GM12878 (cell line): ENCODE measurements around the gene PMM2. TPM values are rescaled to one million over a fixed set of nuclear protein-coding genes. Genes with fewer than 3 reads are reported as not detected.

Experiments used
- ATAC-seq: fragments of 200-7000 bp; cut with Tn5 transposase; 3 replicates; pipeline ENCODE4 v1.9.1; 2020; ENCODE audit warnings: mild to moderate bottlenecking, moderate library complexity
- BruUV-seq: library from RNA; stranded (reverse); fragments of 400-500 nt; replicated peaks from 2 replicates; lab custom pipeline; 2021; lab: Mats Ljungman, UMichigan
- CTCF ChIA-PET: fragments of 300-600 bp; sonication (Branson Sonifier 250); formaldehyde crosslinking; extraction: SDS; loops from one replicate; lab custom pipeline; 2021; ENCODE audit warnings: inconsistent platforms; lab: Yijun Ruan, JAX
- POLR2A ChIA-PET: fragments of 350-600 bp; formaldehyde crosslinking; extraction: SDS; loops from one replicate; lab custom pipeline; 2021; ENCODE audit warnings: inconsistent platforms; lab: Charles Lee
- RAD21 ChIA-PET: fragments of 300-600 bp; sonication (Branson Sonifier 250); formaldehyde crosslinking; loops from one replicate; lab custom pipeline; 2023; ENCODE audit warnings: antibody characterized with exemption; ENCODE audit not compliant: unreplicated experiment; lab: Charles Lee
- SMC1A ChIA-PET: fragments of 300-600 bp; sonication (Branson Sonifier 250); formaldehyde crosslinking; loops from one replicate; lab custom pipeline; 2023; ENCODE audit not compliant: unreplicated experiment, uncharacterized antibody; lab: Charles Lee
- DNase-seq: peaks from one replicate; pipeline ENCODE4 v3.0.0-alpha.2; 2011; ENCODE audit warnings: low read depth, low spot score
- FAIRE-seq: peaks from 3 replicates; lab custom pipeline; 2011; peaks lifted over from hg19 to GRCh38; lab: Jason Lieb, UNC
- H2AFZ ChIP-seq: 2 replicates; pipeline ENCODE4 v1.6.0; 2011; ENCODE audit warnings: low read depth, low read length, control low read depth; ENCODE audit not compliant: control insufficient read depth
- H3K27ac ChIP-seq: 2 replicates; pipeline ENCODE4 v1.5.1; 2011; ENCODE audit warnings: control low read depth; ENCODE audit not compliant: control insufficient read depth, insufficient read depth
- H3K27me3 ChIP-seq, 2 experiments: replicated peaks in 1 of 2; 2 replicates each; pipeline versions ENCODE4 v1.6.0 to v1.6.1; 2011; ENCODE audit warnings: low read length in 1 of 2; ENCODE audit not compliant: control insufficient read depth in 2 of 2, insufficient read depth in 2 of 2
- H3K36me3 ChIP-seq, 2 experiments: 2 replicates each; pipeline ENCODE4 v1.5.1; 2011; ENCODE audit warnings: low read length in 1 of 2; ENCODE audit not compliant: control insufficient read depth in 2 of 2, insufficient read depth in 2 of 2
- H3K4me1 ChIP-seq: 2 replicates; pipeline ENCODE4 v1.6.1; 2011; ENCODE audit warnings: mild to moderate bottlenecking, low read length, moderate library complexity, mixed read lengths; ENCODE audit not compliant: control insufficient read depth, insufficient read depth
- H3K4me2 ChIP-seq: 2 replicates; pipeline ENCODE4 v1.6.0; 2011; ENCODE audit warnings: control low read depth; ENCODE audit not compliant: control insufficient read depth, insufficient read depth
- H3K4me3 ChIP-seq: fragments of 200-600 bp; sonication (generic); 2 replicates; pipeline ENCODE4 v1.5.1; 2016
- H3K79me2 ChIP-seq: 2 replicates; pipeline ENCODE4 v1.6.0; 2011; ENCODE audit warnings: low read length; ENCODE audit not compliant: control insufficient read depth, insufficient read depth
- H3K9ac ChIP-seq: 2 replicates; pipeline ENCODE4 v1.8.0; 2011; ENCODE audit warnings: low read length, control low read depth, mixed read lengths; ENCODE audit not compliant: control insufficient read depth, insufficient read depth
- H3K9me3 ChIP-seq: replicated peaks from 3 replicates; pipeline ENCODE4 v1.5.1; 2011; ENCODE audit warnings: mild to moderate bottlenecking, low read length; ENCODE audit not compliant: control insufficient read depth, insufficient read depth
- H4K20me1 ChIP-seq: 2 replicates; pipeline ENCODE4 v1.6.0; 2011; ENCODE audit not compliant: control insufficient read depth, insufficient read depth
- BCL3 ChIP-seq: IDR thresholded peaks from 2 replicates; pipeline ENCODE4 v1.6.1; 2011; ENCODE audit warnings: borderline replicate concordance, low read depth, mild to moderate bottlenecking, moderate library complexity, low read length; ENCODE audit not compliant: insufficient read depth, poor library complexity, severe bottlenecking
- EP300 ChIP-seq, 2 experiments: fragments of 150-350 bp in 1 of 2; IDR thresholded peaks; 2 replicates each; pipeline ENCODE4 v1.6.1; 2011 to 2012; ENCODE audit warnings: low read depth in 2 of 2, low read length in 2 of 2, borderline replicate concordance in 1 of 2, improper control_type of control experiment in 1 of 2, inconsistent platforms in 1 of 2; ENCODE audit not compliant: control insufficient read depth in 1 of 2
- FOXK2 ChIP-seq: fragments of 450-650 bp; IDR thresholded peaks from 2 replicates; pipeline ENCODE4 v1.6.1; 2017; ENCODE audit warnings: mild to moderate bottlenecking, moderate library complexity
- WGBS: methylation state at CpG from one replicate; pipeline ENCODE4 v1.1.6; 2016; ENCODE audit warnings: low lambda C conversion rate; ENCODE audit not compliant: insufficient replicate concordance, insufficient coverage; ENCODE audit errors: missing lambda C conversion rate; 5-methylcytosine and 5-hydroxymethylcytosine counted together
- in situ Hi-C: fragments of 300-500 bp; cut with MboI; formaldehyde crosslinking; loops from 9 replicates; pipeline ENCODE4 v1.14.3; 2018; ENCODE audit warnings: mixed read lengths
- intact Hi-C: fragments of 100-400 bp; cut with micrococcal nuclease; formaldehyde crosslinking; loops from one replicate; pipeline ENCODE4 v1.14.2; 2022; ENCODE audit not compliant: unreplicated experiment
- polyA plus RNA-seq, 11 experiments: library from polyadenylated mRNA; depleted of rRNA in 4 of 11; unstranded in 6 of 11; stranded (reverse) in 5 of 11; fragments of >200 nt; fragmentation: Nextera tagmentation in 4 of 11; fragmentation: Illumina TruSeq in 1 of 11; extraction: Ambion mirVana in 4 of 11; extraction: Trizol in 1 of 11; gene quantifications; 1 replicate in 1 of 11; 2 replicates in 10 of 11; pipeline versions ENCODE4 v1.2.1 to v1.2.3, GENCODE V29; 2011 to 2016; ENCODE audit warnings: inconsistent platforms in 2 of 11, missing spikeins in 2 of 11, low read depth in 1 of 11
- total RNA-seq, 4 experiments: library from RNA; depleted of rRNA in 3 of 4; stranded (reverse); fragments of >200 nt in 3 of 4; fragmentation: Illumina TruSeq in 1 of 4; extraction: Trizol in 1 of 4; gene quantifications; 2 replicates each; pipeline versions ENCODE4 v1.2.1 to v1.2.3, GENCODE V29; 2013 to 2021

Gene PMM2
- total and polyA plus RNA-seq, 10 of the 15 experiments (the other 5 are each of a cell fraction or from before 2014, with no cell fraction given): 22.6 to 69.4 (median 52.3) TPM

- BruUV-seq: no TSS peak
- Histone ChIP-seq H3K4me1 (peaks cover 6% of the 10 kb centered on the region; the same call in 1 of the 2 replicates), H3K27me3 (no peaks in the 10 kb centered on the region), H4K20me1 (peaks cover 8% of the 10 kb centered on the region), H3K9me3 (no peaks in the 10 kb centered on the region; the same call in 2 of the 3 replicates), H3K4me2 (no peak overlapping the region), H3K27ac (no peak overlapping the region), H2AFZ (no peak overlapping the region), H3K79me2 (peaks cover 66% of the 10 kb centered on the region), H3K9ac (no peak overlapping the region), H3K4me3 (no peak overlapping the region), H3K36me3 (peaks cover 20 to 21% of the 10 kb centered on the region in 2 experiments)
- WGBS: 81% methylated on average over 14 of the region's 14 CpGs
- DNase-seq (no peak), FAIRE-seq (no peak), ATAC-seq (no peak)
- ChIA-PET SMC1A (no interaction called here), RAD21 (interaction anchor here (0.6 kb wide), 1 partner anchor 62 kb away, joined by 3 read pairs; no protein-coding TSS in a partner anchor), POLR2A (interaction anchor here (0.6 kb wide), 1 partner anchor 1091 kb away, joined by 5 read pairs; no protein-coding TSS in a partner anchor), CTCF (interaction anchor here (1.2 kb wide), 1 partner anchor 43 kb away, joined by 3 read pairs; no protein-coding TSS in a partner anchor)
- in situ Hi-C loops (no loop called here), intact Hi-C loops (no loop called here)
- no peak for TF ChIP-seq EP300 (IDR thresholded peaks at IDR 0.05; ENCODE audit: borderline replicate concordance in 1 of 2, control insufficient read depth in 1 of 2, low read depth in 2 of 2, low read length in 2 of 2)
- 0 out of 2 replicates have a peak, but pooled peaks have one; percentile 7 for TF ChIP-seq FOXK2
- TF ChIP-seq BCL3: peak; percentile 13
Observed at GRCh38 chr16:8862309-8863130, 64.9 kb downstream of the PMM2 start.
